SK-N-MC (cell line): ENCODE results near the gene SLC38A10.

Experiments used
- DNase-seq: peaks from one replicate; pipeline ENCODE4 v3.0.0-alpha.2; 2011; ENCODE audit warnings: low read depth, low spot score
- H3K27ac ChIP-seq: fragments of 200-600 bp; sonication (generic); 2 replicates; pipeline ENCODE4 v1.5.1; 2016; ENCODE audit warnings: mixed run types
- H3K36me3 ChIP-seq: fragments of 200-600 bp; sonication (generic); 2 replicates; pipeline ENCODE4 v1.6.1; 2017; ENCODE audit warnings: antibody characterized with exemption, low read length, mixed read lengths; ENCODE audit not compliant: insufficient read depth
- H3K4me3 ChIP-seq: fragments of 200-600 bp; sonication (generic); 2 replicates; pipeline ENCODE4 v1.5.1; 2016
- H3K9ac ChIP-seq: fragments of 200-600 bp; sonication (generic); 2 replicates; pipeline ENCODE4 v1.8.0; 2017; ENCODE audit warnings: mixed run types, mixed read lengths; ENCODE audit not compliant: insufficient read length
- H3K9me3 ChIP-seq: fragments of 200-600 bp; sonication (generic); 2 replicates; pipeline ENCODE4 v1.6.1; 2017; ENCODE audit warnings: low read depth, mild to moderate bottlenecking, antibody characterized with exemption, low read length, moderate library complexity, mixed read lengths
- EZH2 ChIP-seq: fragments of 200-600 bp; sonication (generic); IDR thresholded peaks from one replicate; pipeline ENCODE4 v1.6.1; 2017; ENCODE audit warnings: antibody characterized with exemption
- FOXP2 ChIP-seq: optimal IDR thresholded peaks from 2 replicates; pipeline ENCODE3; 2011; ENCODE audit warnings: mild to moderate bottlenecking, moderate library complexity; ENCODE audit not compliant: insufficient read depth; ENCODE audit errors: extremely low read length, control extremely low read depth
- POLR2AphosphoS5 ChIP-seq: IDR thresholded peaks from 2 replicates; pipeline ENCODE4 v1.6.1; 2012; ENCODE audit warnings: mild to moderate bottlenecking, low read depth, low read length, borderline replicate concordance

Gene SLC38A10

GRCh38 chr17:81338274-81339190 is 43.4 kb upstream of the SLC38A10 start:
- Histone ChIP-seq H3K27ac (peak overlapping the region; percentile 20; the same call in 1 of the 2 replicates), H3K36me3 (no peaks in the 10 kb centered on the region), H3K9ac (no peak overlapping the region), H3K4me3 (no peak overlapping the region), H3K9me3 (no peaks in the 10 kb centered on the region)
- TF ChIP-seq EZH2 (no peak), FOXP2 (no peak), POLR2AphosphoS5 (no peak)
- no peak for DNase-seq

GRCh38 chr17:81337476-81337879 is 42.4 kb upstream of the SLC38A10 start:
- Histone ChIP-seq H3K36me3 (no peaks in the 10 kb centered on the region), H3K4me3 (no peak overlapping the region), H3K27ac (no peak overlapping the region), H3K9ac (no peak overlapping the region), H3K9me3 (no peaks in the 10 kb centered on the region)
- DNase-seq = no peak
- TF ChIP-seq EZH2 (no peak), FOXP2 (no peak), POLR2AphosphoS5 (no peak)

GRCh38 chr17:81336930-81337325 is 41.8 kb upstream of the SLC38A10 start:
- no peak for TF ChIP-seq POLR2AphosphoS5
- no peak for TF ChIP-seq EZH2
- no peak for TF ChIP-seq FOXP2
- H3K36me3 ChIP-seq = no peaks in the 10 kb centered on the region
- no peak overlapping the region for H3K4me3 ChIP-seq
- no peak overlapping the region for H3K27ac ChIP-seq
- no peak overlapping the region for H3K9ac ChIP-seq
- no peak for DNase-seq
- no peaks in the 10 kb centered on the region for H3K9me3 ChIP-seq

GRCh38 chr17:81336296-81336929 is 41.3 kb upstream of the SLC38A10 start:
- no peak for TF ChIP-seq FOXP2
- TF ChIP-seq POLR2AphosphoS5 = no peak
- no peak for DNase-seq
- H3K27ac ChIP-seq = no peak overlapping the region
- H3K9me3 ChIP-seq = no peaks in the 10 kb centered on the region
- H3K4me3 ChIP-seq = no peak overlapping the region
- H3K9ac ChIP-seq = no peak overlapping the region
- H3K36me3 ChIP-seq = no peaks in the 10 kb centered on the region

- TF ChIP-seq POLR2AphosphoS5 (no peak), FOXP2 (no peak), EZH2 (no peak)
- Histone ChIP-seq H3K9me3 (no peaks in the 10 kb centered on the region), H3K36me3 (no peaks in the 10 kb centered on the region), H3K4me3 (no peak overlapping the region), H3K9ac (no peak overlapping the region), H3K27ac (no peak overlapping the region)
- DNase-seq = no peak
Measured at GRCh38 chr17:81335773-81336157, 40.7 kb upstream of the SLC38A10 start.

GRCh38 chr17:81334987-81335772 is 40.1 kb upstream of the SLC38A10 start:
- no peak overlapping the region for H3K27ac ChIP-seq
- DNase-seq = no peak
- no peaks in the 10 kb centered on the region for H3K36me3 ChIP-seq
- no peak for TF ChIP-seq FOXP2
- TF ChIP-seq EZH2 = no peak
- TF ChIP-seq POLR2AphosphoS5 = no peak
- no peak overlapping the region for H3K4me3 ChIP-seq
- H3K9me3 ChIP-seq = no peaks in the 10 kb centered on the region
- no peak overlapping the region for H3K9ac ChIP-seq

GRCh38 chr17:81334391-81334901 is 39.3 kb upstream of the SLC38A10 start:
- no peak overlapping the region for H3K27ac ChIP-seq
- H3K9ac ChIP-seq = no peak overlapping the region

GRCh38 chr17:81333616-81334368 is 38.7 kb upstream of the SLC38A10 start:
- Histone ChIP-seq H3K9ac (no peak overlapping the region), H3K27ac (no peak overlapping the region), H3K9me3 (no peaks in the 10 kb centered on the region), H3K4me3 (no peak overlapping the region), H3K36me3 (no peaks in the 10 kb centered on the region)
- DNase-seq = no peak
- TF ChIP-seq EZH2 (no peak), POLR2AphosphoS5 (no peak), FOXP2 (no peak)

More at GRCh38 chr17:81334391-81334901, 39.3 kb upstream of the SLC38A10 start:
- H3K9me3 ChIP-seq = no peaks in the 10 kb centered on the region
- H3K36me3 ChIP-seq = no peaks in the 10 kb centered on the region
- TF ChIP-seq EZH2 = no peak
- no peak for TF ChIP-seq FOXP2
- TF ChIP-seq POLR2AphosphoS5 = no peak
- no peak overlapping the region for H3K4me3 ChIP-seq
- no peak for DNase-seq
